GM19043 (cell line): ENCODE results near the gene AFAP1L2.

ENCODE experiments used
- ATAC-seq: cut with Tn5 transposase; IDR thresholded peaks from one replicate; pipeline ENCODE4 v1.9.1; 2021; ENCODE audit warnings: low read depth; ENCODE audit not compliant: unreplicated experiment

Gene AFAP1L2

GRCh38 chr10:114418109-114418508, 13.8 kb upstream of the AFAP1L2 start:
- ATAC-seq = no peak

GRCh38 chr10:114412907-114413797, 8.8 kb upstream of the AFAP1L2 start:
- no peak for ATAC-seq

DNA sequence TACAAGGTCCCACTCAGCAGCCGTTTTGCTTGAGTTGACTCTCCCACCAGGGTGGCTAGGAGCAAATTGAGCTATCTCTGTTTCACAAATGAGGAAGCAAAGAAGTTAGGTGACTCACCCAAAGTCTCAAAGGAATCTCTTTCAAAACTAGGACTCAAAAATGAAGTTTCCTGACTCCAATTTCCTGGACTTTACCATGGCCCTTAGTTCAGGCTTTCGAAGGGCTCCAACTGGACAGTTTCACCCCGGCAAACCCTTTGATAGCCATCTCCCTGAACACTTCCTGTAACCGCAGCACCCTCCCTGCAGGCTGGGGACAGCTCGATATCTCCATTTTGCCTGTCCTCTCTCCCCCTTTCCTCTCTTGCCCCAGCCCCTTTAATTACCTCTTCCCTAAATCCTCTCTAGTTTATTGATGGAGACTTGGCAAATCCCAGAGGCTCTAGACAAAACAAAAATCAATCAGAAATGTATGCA, 4.7 kb upstream of the AFAP1L2 start:
- ATAC-seq = no peak

GRCh38 chr10:114408112-114408967, 4.0 kb upstream of the AFAP1L2 start:
- ATAC-seq = no peak

DNA sequence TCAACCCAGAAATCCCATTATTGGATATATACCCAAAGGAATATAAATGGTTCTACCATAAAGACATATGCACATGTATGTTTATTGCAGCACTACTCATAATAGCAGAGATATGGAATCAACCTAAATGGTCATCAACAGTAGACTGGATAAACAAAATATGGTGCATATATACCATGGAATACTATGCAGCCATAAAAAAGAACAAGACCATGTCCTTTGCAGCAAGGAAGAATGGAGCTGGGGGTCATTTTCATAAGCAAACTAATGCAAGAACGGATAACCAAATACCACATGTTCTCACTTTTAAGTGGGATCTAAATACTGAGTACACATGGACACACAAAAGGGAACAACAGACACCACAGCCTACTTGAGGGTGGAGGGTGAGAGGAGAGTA, 2.2 kb upstream of the AFAP1L2 start:
- ATAC-seq = no peak

DNA sequence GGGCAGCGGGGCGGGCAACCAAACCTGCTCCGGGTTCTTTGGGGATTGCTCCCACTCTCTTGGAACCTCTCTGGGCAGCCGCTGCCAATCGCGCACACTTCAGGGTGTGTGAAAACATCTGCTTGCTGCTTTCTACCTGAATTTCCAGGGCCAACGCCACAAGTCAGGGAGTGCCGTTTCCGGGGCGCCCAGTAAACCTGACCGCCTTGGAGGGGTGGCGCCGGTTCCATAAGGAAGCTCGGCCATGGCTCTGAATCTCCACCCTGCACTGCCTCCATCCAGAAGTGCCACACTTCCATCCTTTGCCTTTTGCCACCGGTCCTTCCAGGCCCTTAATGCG, 679 bp upstream of the AFAP1L2 start:
- no peak for ATAC-seq

DNA sequence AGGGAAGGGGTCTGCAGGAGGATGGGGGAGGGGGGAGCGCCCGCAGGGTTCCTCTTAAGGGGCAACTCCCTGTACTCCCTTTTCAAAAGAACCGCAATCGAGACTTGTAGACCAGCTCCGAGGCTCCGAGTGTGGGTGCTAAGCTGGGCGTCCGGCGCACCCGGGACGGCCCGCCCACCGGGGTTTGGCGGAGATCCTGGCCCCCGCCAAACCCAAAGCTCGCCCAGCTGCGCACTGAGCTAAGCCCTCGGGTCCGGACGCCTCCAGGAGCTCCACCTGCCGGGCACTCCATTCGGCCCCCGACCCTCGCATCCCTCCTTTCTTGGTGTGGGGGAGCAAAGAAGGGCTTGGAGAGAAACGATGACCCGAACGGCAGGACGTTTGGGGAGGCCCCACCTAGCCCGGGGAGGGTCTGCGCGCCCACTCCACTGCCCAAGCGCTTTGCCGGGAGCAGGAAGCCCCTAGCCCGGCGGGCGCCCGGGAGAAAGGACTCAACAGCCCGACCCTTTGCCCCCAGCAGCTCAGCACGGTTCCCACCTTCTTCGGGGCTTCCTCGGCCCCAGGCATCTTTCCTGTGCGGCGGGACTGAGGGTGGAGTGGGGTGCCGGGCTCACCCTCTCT, 651 bp downstream of the AFAP1L2 start:
- no peak for ATAC-seq

- no peak for ATAC-seq
Measured at GRCh38 chr10:114402871-114403540, 1.3 kb downstream of the AFAP1L2 start.

DNA sequence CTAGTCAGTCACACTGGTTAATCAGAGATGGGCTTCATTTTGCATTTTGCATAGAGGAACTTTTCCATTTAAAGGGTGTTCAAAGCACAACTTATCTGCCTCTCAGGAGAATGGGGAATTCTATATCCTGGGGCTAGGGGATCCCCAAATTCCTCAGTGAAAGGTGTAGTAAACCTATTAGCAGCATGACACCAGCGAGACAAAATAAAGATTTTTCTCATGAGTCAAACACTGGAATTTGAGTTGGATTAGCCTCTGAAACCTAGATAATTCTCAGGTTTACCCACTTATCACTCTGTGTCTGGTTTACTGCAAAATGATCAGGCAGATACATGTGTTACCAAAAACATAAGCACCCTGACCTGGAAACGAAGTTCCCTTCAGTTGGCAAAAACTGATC, 2.1 kb downstream of the AFAP1L2 start:
- ATAC-seq = no peak

GRCh38 chr10:114401195-114401791, 3.0 kb downstream of the AFAP1L2 start:
- no peak for ATAC-seq

DNA sequence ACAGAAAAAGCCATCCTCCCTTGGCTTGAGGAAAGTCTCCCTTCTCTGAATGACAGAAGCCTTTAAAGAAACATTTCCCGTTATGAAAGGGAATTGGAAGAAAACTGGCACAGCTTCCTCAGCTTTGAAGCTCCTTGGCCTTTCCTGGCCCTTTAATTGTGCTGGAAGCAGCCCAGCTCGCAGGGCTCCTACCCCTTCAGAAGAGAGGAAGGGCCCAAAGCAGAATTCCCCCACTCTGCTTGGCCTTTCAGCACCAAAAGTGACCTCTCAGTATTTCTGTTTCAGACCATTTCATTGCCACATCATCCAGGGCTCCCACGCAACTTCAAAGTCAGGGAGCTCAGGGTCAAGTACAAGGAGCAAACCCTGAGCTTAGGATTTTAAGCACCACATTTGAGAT, 4.2 kb downstream of the AFAP1L2 start:
- ATAC-seq = no peak

DNA sequence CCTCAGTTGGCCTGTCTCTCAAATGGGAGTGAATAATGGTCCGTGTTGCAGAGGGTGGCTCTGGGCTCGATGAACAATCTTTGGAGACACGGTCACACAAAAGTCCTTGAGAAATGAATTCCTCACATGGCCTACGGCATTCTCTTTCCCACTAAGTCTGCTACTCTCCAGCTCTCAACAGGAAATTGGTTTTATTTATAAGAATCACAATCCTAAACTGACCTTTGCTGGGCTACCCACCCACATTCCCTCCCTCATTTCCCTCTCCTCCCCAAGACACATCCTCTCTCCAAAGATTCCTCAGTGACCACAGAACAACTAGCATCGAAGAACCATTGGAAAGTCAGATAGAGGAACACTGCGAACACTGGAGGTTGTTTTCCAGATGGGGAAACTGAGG, 4.7 kb downstream of the AFAP1L2 start:
- no peak for ATAC-seq

GRCh38 chr10:114398587-114399331, 5.5 kb downstream of the AFAP1L2 start:
- ATAC-seq = no peak

DNA sequence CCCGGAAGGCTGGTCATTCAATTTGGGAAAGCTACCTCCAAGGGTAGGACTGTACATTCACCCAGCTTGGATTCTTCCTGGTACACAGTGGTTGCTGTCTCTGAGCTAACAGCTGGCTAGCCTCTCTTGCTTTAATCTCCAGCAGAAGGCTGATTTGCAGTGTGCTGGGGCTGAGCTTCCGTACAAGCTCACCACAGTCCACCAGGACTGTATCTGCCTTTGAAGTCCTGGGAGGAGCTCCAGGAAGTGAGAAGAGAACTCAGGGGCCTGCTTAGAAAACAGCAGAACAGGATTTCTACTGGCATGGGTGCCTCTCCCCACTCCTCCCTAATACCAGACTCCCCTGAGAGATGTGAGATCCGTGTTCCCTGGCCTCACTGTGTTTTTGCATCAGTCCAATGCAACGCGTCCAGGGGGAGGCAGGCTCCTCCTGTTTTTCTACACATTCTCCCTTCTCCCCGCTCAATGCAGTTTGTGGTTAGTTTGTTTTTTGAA, 6.6 kb downstream of the AFAP1L2 start:
- ATAC-seq = no peak

GRCh38 chr10:114396464-114396863, 7.8 kb downstream of the AFAP1L2 start:
- ATAC-seq = no peak

- no peak for ATAC-seq
Measured at GRCh38 chr10:114395366-114396022, 8.8 kb downstream of the AFAP1L2 start.

GRCh38 chr10:114394531-114394930, 9.8 kb downstream of the AFAP1L2 start:
- no peak for ATAC-seq

DNA sequence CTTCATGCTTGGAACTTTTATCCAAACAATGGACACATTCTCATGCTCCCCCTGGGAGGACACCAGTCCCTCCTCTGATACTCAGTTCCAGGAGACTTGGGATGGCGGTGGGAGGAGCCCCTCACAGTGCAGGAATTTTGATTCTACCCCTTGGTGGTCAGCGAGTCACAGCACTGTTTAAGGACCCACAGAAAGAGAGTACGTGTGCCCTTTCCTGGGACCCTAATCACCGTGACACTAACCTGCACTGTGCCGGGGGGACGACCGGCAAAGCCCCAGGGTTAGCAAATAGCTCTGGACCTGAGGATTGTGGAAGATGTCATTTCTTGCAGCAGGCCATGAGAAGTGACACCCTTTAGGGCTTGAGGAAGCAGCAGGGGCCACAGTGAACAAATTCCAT, 10.4 kb downstream of the AFAP1L2 start:
- no peak for ATAC-seq

GRCh38 chr10:114393482-114393881, 10.8 kb downstream of the AFAP1L2 start:
- ATAC-seq = no peak
